GM18858 (cell line): ENCODE data around the gene PRR16.
"Not testable (repeated sequence)": the region's sequence is repeated elsewhere in the genome, so short reads cannot be mapped to it uniquely, and the experiment has no call there.

Source experiments
- ATAC-seq: cut with Tn5 transposase; IDR thresholded peaks from one replicate; pipeline ENCODE4 v1.9.1; 2021; ENCODE audit not compliant: unreplicated experiment

The PRR16 gene

DNA sequence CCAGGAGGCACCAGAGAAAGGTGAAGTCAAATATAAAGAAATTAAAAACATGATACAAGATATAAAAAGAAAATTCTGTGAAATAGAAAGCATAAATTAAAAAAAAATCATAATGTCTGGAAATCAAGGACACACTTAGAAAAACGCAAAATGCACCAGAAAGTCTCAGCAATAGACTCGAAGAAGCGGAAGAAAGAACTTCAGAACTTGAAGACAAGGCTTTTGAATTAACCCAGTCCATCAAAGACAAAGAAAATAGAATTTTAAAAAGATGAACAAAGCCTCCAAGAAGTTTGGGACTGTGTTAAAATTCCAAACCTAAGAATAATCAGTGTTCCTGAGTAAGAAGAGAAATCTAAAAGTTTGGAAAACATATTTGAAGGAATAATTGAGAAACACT lies 168.3 kb downstream of the PRR16 start:
- no peak for ATAC-seq

DNA sequence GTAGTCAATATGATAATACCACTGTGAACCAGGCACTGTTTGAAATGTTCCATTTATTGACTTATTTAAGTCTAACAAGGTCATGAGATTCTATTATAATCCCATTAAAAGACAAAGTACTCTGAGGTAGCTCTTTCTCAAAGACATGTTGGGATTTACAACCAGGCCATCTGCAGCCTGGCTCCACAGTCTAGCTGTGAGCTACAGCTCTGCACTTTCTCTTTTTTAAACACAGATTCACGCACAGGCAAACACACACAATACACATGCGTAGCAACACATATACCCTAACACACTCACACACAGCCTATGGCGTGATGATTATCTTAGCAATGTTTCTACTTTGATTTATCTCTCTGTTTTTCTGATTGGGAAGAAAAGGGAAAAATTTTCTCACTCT lies 174.3 kb downstream of the PRR16 start:
- ATAC-seq, result no peak

DNA sequence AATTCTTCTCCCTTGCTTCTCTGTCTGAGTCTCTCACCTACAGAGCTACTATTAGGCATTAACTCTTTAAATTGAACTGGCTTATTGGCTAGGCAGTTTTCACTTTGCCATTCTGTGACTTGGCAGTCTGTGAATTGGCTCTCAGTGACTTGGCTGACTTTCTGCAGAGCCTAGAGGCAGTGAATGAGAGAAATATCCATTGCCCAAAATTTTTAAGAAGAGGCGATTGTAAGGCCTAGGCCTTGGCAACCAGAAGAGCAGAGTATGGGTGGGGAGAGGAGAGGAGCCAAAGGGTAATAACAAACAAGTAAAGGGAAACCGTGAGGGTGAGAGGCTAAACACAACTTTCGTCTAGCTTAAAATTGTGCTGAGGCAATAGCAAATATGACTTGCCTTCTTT lies 176.7 kb downstream of the PRR16 start:
- ATAC-seq, result no peak

DNA sequence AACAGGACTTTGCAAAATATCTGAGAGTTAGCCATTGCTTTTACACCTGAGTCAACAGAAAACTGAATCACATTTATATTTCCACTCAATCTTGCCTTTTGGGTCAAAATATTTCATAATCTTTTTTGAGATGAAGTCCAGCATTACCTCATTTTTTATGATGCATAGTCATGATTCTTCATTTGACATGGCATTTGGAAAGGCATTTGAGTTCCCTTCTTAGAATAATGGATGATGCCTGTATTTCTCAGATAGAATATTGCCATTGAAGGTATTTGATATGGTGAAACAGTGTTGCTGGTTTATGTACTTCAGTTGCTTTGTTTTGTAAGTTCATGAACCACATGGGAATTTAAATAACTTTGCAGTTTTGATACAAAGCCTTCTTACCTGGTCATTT lies 180.4 kb downstream of the PRR16 start:
- ATAC-seq, result no peak

DNA sequence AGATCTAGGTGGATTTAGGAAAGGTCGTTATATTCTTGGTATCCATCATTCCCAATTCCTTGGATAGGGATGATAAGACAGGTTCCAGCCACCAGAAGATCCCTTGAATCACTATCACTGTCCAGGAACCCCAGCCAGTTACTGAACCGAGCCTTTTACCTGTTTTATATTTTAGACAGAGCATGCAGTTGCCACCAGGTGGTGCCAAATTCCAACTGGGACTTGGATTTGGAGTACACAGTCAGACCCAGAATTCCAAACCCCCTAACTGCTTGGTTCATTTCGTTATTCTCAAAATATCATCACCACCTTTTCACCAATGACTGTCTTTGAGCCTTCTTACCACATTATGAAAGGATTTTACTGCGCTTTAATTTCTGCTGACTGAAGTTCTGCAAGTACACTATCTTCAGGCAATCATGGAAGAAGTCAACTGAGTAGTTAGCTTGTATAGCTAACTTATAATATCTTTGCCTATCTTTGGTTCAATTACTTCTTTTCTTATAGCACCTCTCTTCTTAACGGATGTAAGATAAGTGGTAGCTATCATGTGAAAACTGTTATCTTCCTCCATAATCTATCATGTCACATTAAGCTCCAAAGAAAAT lies 191.8 kb downstream of the PRR16 start:
- peak; percentile 53 for ATAC-seq

DNA sequence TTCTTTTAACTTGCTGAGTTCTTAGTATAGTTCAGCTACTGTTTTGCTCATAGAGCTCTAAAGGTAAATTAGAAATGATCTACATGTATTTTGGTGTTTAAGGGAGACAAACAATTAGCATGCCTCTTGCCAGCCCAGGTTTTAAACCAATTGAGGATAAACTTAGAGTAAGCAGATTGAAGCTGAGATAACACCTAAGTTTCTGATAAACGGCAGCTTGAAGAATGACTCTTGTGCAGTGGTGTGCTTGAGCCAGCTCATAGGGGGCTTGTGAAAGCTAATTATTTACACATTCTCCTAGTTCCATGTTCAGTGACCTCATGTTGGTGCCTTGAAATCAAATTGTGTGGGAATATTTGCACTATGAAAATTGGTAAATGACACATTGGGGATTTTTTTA lies 193.0 kb downstream of the PRR16 start:
- ATAC-seq, result no peak

DNA sequence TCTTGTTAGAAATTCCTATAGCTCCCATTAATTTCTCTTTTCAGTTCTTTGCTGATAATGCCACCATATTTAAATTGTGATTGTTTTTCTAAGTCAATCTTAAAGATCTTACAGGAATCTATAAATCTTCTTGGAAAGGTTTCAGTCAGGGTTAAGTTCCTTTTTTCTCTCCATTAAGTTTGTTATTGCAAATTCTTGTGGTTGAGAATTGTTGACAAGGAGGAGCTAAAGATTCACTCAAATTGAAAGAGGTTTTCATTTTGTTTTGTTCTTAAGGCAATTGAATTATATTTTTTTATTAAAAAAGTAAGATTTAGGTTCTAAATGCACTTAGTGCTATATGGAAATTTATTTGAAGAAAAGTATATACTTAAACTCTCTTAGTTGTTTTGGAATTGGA lies 213.4 kb downstream of the PRR16 start:
- ATAC-seq, result no peak

DNA sequence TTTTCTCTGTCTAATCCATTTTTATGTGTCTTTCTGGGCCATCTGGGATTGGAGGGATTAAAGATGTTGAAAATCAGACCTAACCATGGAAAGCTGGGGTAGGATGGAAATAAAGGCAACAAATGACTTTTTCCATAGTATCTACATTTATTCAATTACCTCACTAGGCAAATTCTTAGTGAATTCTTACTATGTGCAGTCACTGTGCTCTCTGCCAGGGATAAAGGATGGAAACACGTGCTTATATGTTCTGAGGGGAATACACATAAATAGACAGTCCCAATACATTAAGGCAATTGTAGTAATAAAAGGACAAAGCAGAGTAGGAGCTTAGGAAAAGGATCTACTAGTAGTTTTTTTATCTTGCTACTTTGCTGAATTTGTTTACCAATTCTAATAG lies 214.2 kb downstream of the PRR16 start:
- ATAC-seq, result no peak

DNA sequence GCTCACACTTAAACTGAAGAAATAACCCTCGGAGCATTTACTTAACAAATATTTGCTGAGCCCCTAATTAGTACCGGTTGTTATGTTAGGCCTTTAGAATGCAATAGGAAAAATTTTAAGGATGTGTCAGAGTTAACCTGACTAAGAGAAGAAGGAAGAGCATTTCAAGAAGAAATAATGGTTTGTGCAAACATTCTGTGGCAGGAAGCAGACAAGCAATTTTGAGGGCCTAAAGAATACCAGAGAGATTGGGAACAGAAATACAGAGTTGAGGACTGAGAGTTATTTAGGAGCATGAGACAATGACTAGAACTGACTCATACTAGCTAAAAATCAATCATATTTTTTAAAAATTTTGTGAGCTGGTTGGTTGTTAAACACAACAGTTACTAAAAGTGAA lies 218.8 kb downstream of the PRR16 start:
- ATAC-seq, result no peak

DNA sequence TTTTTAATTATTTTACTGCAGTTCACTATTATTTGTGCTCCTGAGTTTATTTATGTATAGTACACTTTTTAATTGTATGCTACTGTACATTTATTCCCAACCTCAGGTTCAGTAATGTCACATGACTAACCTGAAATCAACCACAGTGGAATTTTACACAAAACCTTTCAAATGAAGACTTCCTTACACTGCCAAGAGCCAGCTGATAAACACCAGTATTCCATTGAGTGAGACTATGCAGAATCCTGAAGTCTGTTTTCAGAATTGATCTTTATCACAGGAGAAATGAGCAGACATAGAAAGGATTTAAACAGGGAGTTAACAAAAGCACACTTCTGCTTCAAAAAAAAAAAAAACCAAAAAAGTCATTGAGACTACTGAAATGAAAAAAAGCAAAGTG lies 219.5 kb downstream of the PRR16 start:
- no peak for ATAC-seq

DNA sequence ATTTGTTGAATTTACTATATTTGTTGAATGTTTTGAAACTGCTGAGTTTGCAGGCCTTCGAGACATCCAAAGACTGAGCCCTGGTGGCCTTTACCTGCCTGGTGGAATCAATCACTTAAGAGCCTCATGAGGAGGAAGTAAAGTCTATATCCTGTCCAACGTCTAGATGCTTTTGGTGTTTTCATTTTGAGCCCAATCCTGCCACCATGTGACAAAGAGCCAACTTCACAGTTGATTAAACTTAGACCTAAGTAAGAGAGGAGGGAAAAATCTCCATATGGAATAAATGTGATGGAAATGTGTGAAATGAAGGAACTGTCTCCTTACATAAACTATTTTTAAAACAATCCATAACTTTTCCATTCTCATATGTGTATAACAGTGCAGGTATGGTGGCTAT lies 220.1 kb downstream of the PRR16 start:
- no peak for ATAC-seq

DNA sequence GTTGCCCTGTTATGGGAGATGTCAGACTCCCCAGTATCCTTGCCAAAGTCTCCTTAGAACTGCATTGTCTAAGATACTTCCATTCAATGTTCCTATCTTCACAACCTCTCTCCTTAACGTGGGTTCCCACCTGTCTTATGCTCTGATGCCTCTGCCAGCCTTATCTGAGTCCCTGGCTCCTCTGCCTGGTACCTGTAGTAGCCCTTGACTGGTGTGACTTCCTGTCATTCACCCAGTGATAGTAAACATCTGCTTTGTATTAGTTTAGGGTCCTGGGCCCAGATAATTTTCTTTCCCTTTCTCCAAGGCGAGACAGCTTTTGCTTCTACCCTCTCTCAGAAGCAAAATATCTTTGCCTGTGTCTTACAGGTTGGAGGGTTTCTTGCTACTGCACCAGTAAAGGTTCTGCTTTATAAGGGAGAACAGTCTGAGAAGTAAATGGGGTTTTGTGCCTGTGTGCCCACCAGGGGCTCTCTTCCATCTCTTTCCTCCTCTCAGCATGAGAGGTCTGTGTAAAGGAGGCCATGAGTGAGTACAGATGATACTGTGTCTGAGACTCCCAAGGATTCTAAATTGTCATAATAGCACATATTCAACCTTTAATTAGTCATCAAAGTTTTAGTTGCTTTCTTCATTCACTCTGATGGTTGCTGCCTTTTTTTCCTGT lies 220.8 kb downstream of the PRR16 start:
- no peak for ATAC-seq

DNA sequence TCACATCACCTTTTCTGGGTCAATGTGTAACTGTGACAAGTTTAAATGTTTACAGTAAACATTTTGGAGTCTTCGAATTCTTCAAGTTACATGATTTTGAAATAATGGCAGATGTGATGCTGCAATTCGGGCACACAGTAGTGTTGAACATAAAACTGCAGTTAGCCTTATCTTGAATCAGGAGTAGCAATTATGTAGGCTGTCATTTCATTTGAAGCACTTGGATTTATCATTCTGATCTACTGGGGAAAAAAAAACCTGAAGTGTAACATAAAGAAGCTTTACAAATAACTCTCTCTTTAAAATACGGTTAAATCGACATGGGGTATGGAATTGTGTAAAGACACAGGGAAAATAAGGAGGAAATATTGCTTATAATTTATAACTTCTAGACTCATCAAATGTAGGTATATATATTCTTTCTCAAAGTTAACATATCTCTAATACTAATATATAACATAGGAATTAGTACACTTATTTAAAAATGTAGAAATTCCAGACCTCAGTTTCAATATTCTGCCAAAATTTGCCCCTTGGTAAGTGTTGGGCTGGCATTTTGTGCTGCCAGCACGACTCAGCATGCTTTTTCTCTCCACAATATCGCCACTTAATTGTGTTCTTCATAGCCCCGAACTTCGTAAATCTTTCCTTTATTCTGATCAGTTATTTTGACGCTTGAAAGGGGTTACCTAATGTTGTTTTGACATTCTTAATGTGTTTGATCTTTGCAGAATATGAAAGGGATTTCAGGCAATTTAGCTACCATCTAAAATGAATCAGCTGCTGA lies 226.7 kb downstream of the PRR16 start:
- no peak for ATAC-seq

DNA sequence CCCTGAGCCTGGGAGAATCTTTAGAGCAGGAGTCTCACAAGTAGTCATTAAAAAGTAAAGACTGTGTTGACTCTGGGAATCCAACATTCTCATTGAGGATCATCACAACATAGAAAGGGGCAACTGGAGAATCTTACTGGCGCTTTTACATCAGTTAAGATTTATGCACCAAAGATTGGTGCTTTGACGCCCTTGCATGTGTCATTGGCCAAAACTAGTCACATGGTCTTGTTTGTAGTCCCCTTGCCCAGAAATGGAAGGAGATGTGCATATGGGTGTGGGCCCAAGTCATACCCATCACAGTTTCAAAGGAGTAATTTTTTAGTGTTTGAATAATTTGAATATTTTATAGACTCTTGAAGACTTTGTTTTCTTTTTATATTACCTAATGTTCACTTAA lies 228.2 kb downstream of the PRR16 start:
- ATAC-seq, result no peak

DNA sequence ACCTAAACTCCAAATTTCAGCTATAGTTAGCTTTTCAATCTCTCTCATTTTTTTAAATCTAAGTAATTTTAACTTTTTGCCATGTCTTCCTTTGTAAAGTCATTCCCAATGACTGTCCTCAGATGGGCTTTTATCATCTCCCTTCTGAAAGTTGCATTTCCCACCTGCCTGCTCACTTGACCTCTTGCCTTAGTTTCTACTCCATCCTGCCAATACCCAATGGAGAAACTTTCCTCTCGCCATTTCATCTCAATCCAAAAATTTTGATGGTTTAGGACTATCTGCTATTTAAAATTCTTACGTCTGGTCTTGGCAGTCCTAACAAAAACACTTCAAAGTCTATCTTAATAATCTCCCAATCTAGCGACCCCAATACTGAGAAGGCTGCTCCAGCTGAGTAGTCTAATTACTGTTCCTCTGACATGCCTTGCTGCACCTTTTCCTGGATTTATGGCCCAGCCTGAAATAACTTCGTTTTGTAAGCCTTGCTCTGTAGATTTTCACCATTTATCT lies 231.3 kb downstream of the PRR16 start:
- no peak for ATAC-seq

DNA sequence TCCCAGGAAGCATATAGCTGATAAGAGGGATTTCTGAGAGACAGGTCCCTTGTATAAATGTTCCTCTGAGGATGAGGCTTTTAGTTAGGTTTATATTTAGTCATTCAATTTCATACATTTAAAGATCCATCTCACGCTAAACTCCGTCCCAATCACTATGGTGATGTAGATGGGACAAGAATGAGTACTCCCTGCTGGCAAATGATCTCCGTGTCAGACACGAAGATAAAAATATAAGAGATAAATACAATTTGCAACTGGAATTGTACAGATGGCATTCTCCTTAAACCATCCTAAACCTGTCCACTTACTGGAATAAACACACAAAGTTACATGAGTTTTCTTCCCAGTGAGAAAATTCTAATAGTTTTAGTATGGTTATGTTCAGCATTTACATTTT lies 233.0 kb downstream of the PRR16 start:
- ATAC-seq, result no peak

DNA sequence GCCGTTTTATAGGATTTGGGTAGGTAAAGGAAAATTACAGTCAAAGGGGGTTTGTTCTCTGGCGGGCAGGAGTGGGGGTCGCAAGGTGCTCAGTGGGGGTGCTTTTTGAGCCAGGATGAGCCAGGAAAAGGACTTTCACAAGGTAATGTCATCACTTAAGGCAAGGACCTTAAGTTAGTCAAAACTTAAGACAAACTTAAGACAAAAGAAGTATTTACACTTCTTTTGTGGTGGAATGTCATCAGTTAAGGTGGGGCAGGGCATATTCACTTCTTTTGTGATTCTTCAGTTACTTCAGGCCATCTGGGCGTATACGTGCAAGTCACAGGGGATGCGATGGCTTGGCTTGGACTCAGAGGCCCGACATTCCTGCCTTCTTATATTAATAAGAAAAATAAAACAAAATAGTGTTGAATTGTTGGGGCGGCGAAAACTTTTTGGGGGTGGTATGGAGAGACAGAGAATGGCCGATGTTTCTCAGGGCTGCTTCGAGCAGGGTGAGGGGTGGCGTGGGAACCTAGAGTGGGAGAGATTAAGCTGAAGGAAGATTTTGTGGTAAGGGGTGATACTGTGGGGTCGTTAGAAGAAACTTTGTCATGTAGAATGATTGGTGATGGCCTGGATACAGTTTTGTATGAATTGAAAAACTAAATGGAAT lies 233.7 kb downstream of the PRR16 start:
- ATAC-seq, result not testable (repeated sequence)

DNA sequence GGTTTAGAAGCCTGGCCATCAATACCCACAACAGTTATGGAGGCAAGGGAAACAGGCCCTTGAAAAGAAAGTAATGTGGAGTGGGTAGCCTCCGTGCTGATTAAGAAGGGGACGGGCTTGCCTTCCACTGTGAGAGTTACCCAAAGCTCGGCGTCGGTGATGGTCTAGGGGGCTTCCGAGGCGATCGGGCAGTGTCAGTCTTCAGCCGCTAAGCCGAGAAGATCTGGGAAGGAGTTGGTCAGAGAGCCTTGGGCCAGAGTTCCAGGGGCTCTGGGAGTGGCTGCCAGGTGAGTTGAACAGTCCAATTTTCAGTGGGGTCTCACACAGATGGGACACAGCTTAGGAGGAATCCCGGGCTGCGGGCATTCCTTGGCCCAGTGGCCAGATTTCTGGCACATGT lies 236.6 kb downstream of the PRR16 start:
- not testable (repeated sequence) for ATAC-seq

DNA sequence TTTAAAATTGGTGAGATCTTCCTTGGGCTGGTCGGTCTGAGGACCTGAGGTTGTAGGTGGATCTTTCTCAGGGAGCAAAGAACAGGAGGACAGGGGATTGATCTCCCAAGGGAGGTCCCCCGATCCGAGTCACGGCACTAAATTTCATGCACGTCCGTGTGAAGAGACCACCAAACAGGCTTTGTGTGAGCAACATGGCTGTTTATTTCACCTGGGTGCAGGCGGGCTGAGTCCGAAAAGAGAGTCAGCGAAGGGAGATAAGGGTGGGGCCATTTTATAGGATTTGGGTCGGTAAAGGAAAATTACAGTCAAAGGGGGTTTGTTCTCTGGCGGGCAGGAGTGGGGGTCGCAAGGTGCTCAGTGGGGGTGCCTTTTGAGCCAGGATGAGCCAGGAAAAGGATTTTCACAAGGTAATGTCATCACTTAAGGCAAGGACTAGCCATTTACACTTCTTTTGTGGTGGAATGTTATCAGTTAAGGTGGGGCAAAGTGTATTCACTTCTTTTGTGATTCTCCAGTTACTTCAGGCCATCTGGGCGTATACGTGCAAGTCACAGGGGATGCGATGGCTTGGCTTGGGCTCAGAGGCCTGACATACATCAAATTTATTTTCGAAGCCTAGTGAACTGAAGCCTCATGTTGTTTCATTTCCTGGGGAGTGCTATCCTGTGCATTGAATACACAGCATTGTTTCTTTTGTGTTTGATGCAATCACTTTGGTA lies 238.9 kb downstream of the PRR16 start:
- ATAC-seq, result not testable (repeated sequence)

DNA sequence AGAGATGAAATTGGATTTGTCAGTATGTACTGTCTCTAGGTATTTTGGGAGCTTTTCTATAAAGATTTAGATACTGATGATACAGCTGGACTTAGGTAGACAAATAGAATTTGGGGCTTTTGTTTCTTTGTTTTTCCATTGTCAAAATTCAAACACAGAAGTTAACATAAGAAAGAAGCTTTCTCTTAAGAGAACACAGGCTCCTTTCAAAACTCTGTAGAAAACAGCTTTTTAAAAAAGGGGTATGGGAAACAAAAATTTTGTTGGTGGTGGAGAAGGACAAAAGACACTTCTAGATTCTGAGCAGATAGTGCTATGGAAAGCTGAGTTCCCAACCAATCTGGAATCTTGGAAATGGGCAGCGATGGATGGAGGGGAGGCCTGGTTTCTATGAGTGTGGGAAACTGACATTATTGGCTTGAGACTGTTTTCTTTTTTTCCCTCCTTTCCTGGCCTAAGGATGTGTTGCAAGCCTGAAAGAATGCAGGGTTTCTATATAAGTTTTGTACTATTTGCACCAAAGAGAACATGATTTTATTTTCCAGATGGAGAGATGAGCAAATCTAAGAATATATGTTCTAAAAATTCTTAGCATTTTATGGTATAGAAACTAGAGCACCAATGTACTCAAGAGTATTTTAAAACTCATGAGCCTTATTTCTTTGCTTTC lies 240.0 kb downstream of the PRR16 start:
- ATAC-seq, result no peak
